Activated T-cell treated with anti-CD3 and anti-CD28 coated beads for 1 hour (primary cell): Measurements from ENCODE around the gene KCNC2.
"Not testable (repeated sequence)": the region's sequence is repeated elsewhere in the genome, so short reads cannot be mapped to it uniquely, and the experiment has no call there.

Source experiments
- DNase-seq: peaks from one replicate; pipeline ENCODE4 v3.0.0-alpha.2; 2020; ENCODE audit warnings: low read depth

KCNC2 gene

DNA sequence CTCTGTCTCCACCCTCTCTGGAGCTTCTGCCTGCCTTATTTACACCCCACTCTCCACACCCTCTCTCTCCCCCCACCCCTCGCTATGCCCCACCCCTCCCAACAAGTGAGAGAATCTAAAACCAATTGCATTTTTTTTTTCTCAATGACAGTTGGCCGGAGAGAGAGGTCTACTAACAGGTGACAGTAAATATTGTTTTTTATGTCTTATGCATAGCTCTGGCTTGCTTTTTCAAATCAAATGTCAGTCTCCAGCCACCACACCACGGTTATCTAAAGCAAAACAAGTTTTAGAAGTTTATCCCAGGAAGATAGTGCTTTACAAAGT is at the start of gene KCNC2:
KCNC2 (minus strand) TSS at position 28 of the 327 bp plus-strand sequence.
- no peak for DNase-seq

DNA sequence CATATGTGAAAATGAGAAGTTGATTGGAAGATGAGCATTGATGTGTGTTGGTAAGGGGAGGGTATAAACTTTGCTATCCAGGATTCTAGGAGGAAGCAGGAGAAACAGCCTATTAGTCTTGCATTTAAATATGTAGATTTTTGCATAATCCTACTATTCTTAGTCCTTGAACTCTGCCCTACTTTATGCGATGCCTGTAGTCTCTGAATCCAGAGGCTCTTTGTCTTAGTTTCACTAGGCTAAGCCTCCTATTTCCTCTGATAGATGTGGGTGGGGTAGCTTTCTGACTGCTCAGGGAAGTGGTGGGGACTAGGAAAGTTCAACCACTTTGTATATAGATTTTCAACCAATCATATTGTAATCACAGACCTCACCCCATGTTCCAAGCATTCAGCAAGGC is 49.5 kb upstream of the KCNC2 start:
- no peak for DNase-seq

DNA sequence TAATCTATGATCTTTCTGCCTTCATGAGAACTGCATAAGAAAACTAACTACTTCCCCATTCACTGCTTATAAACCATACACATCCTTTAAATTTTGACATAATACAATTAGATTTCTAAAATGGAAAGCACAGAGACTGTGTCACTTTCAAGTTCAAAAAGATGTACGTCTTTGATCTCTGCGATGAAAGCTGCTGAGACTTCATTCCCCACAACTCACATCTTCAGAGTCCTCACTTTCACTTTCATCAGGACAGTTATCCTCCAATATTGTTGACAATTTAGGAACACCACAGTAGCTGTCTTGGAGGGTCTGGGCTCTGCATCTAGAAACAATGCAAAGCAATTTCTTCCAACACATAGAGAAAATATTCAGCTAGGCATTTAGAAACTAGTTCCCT is 47.9 kb upstream of the KCNC2 start:
- DNase-seq = no peak

DNA sequence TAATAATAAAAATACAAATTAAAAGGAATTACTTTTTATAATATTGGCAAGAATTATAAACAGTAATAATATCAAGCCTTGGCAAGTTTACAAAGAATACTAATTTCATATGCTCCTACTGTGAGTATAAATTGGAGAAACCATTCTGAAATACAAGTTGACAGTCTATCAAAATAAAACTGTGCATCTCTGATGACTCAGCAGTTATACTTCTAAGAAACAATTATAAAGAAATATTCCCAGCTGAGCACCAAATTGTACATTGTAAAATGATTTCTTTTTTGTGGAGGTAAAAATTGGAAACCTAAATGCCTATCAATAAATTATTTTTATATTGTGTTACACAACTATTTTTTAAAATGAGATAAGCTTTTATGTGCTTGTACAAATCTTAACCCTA is 35.5 kb upstream of the KCNC2 start:
- no peak for DNase-seq

DNA sequence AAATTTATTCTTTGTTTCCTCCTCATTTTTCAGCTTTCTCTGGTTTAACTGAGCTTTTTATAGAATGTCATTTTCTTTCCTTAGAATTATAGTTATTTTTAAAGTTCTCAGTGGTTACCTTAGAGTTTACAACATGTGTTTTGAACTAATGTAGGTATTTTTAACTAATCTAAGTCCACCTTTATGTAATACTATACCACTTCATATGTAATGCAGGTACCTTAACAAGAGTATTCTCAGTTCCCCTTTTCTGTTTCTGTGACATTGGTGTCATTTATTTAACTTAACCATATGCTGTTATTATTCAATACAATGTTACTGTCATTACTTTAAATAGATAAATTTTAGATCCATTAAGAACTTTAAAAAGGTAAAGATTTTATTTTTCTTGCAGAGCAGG is 30.3 kb upstream of the KCNC2 start:
- no peak for DNase-seq

DNA sequence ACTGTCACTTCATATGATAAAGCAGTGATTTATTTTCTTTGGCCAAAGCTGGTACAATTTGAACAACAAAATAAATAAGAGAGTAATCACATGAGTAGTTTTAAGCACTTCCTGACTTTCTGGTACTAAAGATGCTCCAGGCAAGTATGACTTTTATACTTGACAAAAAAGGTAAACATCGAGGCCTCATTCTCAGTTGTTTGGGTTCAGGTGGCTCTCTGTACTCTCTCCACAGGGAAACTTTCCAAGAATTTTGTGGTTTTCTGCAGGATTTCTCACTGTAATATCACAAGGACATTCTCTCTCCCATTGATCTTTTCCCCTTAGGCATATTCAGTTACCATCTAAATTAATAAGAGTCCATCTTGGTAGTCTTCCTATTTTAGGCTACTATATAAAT is 26.6 kb upstream of the KCNC2 start:
- DNase-seq = no peak

DNA sequence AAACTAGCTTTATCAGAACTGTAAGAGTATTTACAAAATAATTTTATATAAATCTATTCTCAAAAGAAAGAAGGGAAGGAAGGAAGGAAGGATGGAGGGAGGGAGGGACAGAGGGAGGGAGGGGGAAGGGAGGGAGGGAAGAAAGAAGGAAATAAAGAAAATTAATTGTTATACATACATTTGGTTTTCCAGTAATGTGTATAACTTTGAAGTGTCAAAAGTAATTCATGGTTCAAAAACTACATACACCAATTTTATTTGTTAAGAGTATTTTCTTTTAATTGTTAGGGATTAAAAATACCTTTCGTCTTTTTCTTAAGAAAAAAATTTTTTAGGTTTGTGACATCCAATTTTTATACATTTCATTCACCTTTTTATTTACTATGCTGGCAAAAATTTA is 17.5 kb upstream of the KCNC2 start:
- DNase-seq = no peak

DNA sequence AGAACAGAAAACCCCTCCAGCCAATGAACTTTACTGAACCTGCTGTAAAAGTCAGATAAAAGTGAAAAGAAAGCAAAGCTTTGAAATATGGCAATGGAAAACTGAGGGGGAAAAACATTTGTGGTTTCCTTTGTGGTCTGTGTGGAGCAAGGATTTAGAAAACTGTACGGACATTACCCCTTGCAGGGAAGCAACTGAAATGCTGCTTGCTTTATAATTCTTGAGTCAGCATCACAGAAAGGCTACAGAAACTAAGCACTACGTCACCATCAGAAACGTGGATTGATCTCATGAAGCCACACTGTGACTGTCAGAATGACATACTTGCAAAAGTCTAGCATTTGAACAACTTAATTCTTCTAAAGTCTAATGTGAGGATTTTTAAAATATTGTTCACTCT is 2.4 kb upstream of the KCNC2 start:
- DNase-seq = no peak

DNA sequence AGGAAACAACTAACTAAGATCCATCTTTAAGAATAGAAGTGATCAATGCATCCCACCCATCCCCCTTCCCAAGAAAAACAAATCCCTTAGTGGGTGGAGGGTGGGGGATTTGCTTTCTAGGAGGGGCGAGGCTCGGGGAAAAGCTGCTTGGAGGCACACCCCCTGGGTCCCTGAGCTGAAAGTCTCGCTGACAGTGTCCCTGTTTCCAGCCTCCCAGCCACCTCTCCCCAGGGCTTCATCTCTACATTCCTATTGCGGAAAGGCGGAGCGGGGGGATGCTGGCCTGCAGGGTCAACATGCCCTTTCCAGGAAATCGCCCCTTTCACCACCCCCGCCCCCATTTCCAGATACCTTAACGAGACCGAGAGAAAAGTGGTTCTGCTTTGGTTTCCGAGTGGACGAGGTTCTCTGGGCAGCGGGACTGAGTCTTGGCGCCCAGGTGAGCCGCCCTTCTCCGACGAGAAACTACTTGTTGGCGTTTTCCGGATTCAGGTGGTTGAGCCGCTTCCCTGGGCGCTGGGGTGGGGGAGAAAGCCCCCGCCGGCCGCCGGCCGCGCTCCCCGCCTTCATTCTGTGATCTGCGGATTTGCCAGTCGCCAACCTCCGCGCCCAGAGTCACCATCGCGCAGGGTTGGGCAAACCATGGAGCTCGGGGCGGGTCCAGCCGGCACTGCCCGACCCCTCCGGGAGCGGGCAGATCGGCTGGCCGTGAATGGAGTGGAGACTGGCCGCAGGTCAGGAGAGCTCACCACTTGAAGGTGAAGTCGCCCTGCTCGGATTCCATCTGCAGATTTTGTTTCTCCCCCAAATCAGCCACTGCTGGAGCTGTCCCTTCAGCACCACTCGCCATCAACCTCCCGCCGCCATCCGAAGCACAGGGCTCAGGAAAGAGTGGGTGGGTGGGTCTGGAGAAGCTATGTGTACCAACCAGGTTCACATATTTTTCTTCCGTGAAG is 505 bp downstream of the KCNC2 start:
- DNase-seq = no peak

DNA sequence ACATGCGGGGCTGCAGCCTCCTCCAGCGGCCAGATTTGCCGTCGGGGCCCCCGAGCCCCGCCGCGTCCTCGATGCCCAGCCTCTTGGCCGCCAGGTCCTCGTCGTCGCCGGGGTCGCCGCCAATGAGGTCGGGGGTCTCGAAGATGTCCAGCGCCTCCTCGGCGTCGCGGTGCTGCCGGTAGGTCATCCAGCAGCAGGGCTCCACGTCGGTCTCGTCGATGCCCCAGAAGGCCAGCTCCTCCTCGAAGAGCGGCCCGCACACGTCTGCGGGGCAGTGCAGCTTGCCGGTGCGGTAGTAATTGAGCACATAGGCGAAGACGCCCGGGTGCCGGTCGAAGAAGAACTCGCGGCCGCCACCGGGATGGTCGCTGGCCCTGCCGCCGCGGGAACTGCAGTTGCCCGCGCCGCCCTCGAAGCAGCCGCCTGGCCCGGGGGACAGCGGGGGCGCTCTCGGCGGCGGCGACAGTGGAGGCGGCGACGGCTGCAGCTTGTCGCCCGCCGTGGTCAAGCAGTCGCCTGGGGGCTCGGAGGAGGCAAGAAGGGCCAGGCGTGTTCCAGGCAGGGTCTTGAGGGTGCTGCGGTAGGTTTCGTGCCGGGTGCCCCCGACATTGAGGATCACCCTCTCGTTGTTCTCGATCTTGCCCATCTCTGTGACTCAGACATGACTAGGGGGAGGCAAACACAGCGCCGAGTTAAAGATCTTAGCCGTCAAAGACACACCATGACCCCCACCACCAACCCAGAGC is 2.1 kb downstream of the KCNC2 start:
- no peak for DNase-seq

DNA sequence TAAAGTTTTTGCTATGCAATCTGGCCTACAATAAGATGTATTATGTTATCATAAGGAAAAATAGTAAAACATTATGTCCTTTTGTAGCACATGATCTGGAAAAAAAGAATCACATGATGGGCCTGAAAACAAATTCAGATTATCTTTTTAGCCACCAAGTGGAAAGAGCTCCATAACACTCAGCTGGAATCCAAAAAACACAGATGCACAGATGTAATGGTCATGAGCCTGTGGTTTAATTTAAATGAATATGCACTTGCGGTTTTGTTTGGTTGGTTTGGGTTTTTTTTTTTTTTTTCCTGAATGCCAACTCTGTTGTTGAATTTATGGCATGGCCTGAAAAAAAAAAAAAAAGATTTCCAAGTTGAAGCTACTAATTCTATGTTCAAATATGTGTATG is 4.1 kb downstream of the KCNC2 start:
- no peak for DNase-seq

DNA sequence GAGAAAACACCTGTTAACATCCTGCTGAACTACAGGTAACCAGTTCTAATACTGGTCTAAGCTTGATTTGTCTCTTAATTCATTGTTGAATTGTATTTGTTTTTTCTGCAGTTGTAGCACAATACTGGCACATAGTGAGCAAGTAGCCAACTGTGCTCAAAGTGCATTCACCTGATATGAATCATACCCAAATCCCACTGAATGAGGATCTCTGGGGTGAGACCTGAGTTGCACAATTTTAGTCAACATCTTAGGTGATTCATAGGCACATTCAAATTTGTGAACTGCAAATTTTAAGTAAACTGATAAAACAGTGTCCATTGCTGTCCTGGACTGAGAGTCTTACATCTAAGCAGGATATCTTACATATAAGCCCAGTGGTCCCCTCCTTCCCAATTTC is 12.8 kb downstream of the KCNC2 start:
- DNase-seq = no peak

DNA sequence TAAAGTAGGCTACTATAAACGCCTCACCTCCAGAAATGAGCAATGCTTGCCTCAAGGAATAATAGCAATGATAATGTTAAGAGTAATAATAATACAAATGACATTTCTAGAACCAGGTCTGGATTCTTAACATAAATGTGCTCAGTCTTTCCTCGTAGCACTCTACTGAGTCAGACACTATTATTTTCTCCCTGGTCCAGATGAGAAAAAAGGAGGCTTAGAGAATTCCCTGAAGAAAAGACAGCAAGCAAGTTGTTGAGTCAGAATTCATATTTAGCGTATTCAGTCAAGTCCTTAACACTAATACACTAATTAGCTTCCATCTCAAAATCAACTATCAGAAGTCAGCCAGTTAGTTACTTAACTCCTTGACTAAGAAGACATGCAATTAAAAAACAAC is 13.2 kb downstream of the KCNC2 start:
- DNase-seq = no peak

DNA sequence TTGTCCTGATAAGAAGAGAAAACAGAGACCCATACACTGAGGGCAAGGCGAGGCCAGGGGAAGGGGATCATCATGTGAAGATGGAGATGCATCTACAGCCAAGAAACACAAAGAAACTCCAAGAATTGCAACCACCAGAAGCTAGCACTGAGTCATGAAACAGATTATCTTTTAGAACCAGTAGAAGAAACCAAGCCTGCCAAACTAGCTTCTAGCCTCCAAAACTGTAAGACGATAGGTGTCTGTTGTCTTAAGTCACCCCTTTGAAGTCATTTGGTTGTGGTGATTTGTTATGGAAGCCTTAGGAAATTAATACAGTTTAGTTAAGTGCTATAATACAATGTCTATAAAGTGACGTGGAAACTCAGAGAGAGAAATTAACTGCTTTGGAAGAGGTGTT is 15.4 kb downstream of the KCNC2 start:
- no peak for DNase-seq

DNA sequence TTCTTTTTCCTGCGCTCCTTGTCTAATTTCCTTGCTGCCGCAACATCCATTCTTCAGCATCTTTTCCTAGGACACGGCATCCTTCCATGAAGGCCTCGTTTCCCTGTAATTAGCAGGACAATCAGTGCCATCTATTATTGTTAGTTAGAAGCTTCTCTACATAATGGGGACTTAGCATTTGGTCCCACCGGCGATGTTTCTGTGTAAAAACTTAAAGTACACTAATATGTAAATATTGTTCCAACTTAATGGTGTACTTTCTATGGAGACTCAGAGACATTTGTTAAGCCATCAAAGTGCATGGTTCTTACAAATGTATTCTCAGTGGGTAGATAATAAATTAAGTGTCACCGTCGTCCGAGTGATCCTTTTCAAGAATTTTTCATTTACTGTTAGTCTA is 17.4 kb downstream of the KCNC2 start:
- no peak for DNase-seq

DNA sequence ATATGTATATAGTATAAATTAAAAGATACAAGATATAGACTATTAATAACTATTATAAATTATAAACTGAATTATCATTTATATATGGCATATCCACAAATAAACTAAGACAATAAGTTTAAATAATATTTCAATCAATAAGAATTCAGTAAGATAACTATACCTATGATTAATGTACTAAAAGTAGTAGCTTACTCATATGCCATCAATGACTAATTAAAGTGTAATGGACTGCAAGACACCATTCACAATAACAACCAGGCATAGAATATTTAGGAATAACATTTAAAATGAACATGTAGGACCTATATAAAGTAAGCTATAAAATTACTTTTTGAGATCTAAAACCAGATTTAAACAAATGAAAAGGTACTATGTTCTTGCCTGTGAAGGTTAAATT is 18.8 kb downstream of the KCNC2 start:
- no peak for DNase-seq

DNA sequence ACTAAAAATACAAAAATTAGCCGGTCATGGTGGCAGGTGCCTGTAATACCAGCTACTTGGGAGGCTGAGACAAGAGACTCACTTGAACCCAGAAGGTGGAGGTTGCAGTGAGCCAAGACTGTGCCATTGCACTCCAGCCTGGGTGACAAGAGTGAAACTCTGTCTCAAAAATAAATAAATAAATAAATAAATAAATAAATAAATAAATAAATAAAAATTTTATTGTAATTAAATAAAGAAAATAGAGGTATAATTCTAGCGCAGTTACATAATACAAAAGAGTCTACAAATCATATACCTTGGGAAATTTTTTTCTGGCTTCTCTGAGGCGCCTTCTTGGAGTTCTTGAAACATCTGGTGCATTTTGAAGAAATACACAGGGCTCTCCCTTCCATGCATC is 23.8 kb downstream of the KCNC2 start:
- not testable (repeated sequence) for DNase-seq

DNA sequence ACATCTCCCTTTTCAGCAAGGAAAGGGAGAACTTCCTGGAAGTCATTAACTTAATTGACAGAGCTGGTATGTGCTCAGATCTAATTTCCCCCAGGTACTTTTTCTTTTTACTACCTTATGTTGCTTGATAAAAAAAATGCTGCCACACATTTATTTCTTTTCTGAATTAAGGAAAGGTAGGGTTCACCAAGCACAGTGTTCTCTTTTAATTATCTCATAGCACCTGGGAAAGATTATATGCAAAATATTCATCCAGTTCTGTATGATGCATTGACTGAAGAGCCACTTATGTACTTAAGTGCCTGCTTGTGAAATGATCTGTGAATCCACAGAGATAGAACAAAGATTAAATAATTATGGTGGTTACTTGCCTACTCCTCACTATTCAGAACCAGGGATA is 25.1 kb downstream of the KCNC2 start:
- no peak for DNase-seq

DNA sequence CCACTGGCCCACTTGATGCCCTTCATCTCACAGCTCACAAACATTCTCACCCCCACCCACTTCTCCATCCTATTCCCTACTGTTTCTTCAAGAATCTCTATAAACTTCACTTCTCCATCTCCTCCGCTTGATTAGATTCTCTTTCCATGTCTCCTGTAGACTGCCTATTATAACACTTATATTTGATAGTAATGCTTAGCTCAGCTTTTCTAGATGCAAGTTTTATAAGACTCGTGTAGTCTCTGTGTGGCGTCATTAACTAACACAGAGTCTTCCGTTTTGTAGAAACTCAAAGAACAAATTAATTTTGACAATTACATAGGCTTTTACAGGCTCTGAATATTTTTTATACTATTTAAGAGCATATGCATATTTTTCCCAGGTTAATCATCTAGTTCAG is 25.7 kb downstream of the KCNC2 start:
- no peak for DNase-seq

DNA sequence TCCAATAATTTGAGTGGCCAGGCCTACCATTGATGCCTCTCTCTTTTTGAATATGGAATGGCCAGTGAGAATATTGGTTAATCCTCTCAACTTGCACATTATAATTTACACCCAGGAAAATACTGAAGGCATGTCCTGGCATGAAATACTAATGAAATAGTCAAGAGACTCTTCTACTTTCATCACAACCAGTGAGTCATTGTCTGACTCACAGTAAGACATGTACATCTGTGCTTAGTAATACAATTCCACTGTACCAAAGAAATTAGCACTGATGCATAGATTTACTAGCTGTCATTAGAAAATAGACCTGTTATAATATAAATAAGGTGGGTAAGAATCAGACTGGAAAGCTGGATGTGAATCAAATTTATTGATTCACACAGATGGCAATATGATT is 31.6 kb downstream of the KCNC2 start:
- no peak for DNase-seq

DNA sequence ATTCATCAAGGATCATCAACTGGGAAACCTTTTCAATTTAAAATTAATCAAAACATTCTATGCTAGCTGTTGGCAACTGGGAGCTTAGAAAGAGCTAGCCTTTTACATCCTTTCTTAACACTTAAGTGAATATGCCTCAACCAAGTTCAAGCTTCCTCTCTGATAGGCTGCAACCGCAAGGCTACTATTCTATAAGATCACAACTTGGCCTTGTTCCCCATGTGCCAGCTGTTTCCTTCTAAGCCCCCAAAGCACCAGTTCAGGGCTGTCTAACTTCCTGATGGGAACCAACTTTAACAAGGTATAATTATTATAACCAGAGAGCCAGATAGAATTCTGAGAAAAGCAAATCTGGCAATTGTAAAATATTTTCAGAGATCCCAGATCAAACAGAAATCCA is 37.0 kb downstream of the KCNC2 start:
- DNase-seq = no peak

DNA sequence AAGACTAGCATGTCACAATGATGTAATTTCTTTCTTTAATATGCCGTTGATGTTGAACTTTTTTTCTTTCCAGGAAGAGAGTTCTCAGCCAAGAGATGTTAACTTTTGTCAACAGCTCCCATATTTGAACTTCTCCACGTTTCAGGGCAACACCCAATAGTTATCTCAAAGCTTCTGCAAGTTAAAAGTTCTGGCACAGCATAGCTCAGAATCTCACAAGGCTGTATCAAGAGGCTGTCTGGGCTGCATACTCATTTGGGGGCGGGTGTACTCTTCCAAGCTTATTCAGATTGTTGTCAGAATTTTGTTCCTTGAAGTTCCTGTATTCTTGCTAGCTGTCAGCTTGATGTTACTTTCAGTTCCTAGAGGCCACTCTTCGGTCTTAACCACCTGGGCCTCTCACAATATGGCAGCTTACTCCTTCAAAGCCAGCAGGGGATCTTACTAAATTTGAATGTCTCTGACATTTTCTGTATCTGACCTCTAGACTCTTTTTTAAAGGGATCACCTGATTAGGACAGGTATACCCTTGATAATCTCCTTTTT is 38.9 kb downstream of the KCNC2 start:
- DNase-seq = no peak

DNA sequence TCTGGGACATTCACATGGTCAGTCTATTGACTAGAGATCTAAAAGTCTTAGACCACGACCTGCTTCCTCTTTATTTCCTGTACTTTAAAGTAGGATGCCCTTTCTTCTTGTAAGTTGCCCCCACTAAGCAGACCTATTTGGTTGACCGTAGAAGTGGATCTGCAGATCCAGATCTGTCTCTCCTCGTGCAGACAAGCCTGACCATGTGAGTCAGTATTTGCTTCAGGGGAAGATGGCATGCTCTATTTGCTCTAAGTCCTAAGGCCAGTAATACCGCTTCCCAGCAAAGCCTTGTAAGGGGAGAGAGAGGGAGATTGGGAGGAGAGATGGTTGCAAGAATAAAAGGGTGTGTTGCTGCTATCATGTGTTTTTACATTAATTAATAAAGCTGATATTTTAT is 46.8 kb downstream of the KCNC2 start:
- DNase-seq = no peak
